Hippocampal formation (tissue), 2 donors: ENCODE measurements around the gene EEF1AKMT2.
A peak's percentile ranks its signal among the peaks of the same experiment; 100 is the strongest.

Source experiments
- DNase-seq, 2 donors: peaks; one replicate each; lab custom pipeline; 2025; lab: John Stamatoyannopoulos, UW

EEF1AKMT2 gene

GRCh38 chr10:124719213-124719851, 72.4 kb downstream of the EEF1AKMT2 start:
- peak; percentile 85 to 96 for DNase-seq

- peak; percentile 43 to 65 for DNase-seq
These were observed 73.6 kb downstream of the EEF1AKMT2 start for GRCh38 chr10:124717911-124718741.

- DNase-seq: no peak
These were observed 74.5 kb downstream of the EEF1AKMT2 start for GRCh38 chr10:124717041-124717757.

- no peak for DNase-seq
These were observed 75.3 kb downstream of the EEF1AKMT2 start for GRCh38 chr10:124716369-124716768.

- no peak for DNase-seq
These were observed 76.2 kb downstream of the EEF1AKMT2 start for GRCh38 chr10:124715439-124715838.

GRCh38 chr10:124713679-124714255, 77.9 kb downstream of the EEF1AKMT2 start:
- DNase-seq: no peak

GRCh38 chr10:124712704-124713407, 78.8 kb downstream of the EEF1AKMT2 start:
- no peak for DNase-seq

- no peak for DNase-seq
These were observed 80.5 kb downstream of the EEF1AKMT2 start for GRCh38 chr10:124711145-124711544.

- no peak for DNase-seq
These were observed 81.3 kb downstream of the EEF1AKMT2 start for GRCh38 chr10:124710266-124710881.

GRCh38 chr10:124709861-124710260, 81.8 kb downstream of the EEF1AKMT2 start:
- no peak for DNase-seq

GRCh38 chr10:124708922-124709520, 82.7 kb downstream of the EEF1AKMT2 start:
- peak in 1 of 2 donors; percentile 54 for DNase-seq

GRCh38 chr10:124708246-124708779, 83.4 kb downstream of the EEF1AKMT2 start:
- no peak for DNase-seq
